GM12892 (cell line): ENCODE data around the gene TICRR.

Source experiments
- POLR2A ChIP-seq: IDR thresholded peaks from 2 replicates; pipeline ENCODE4 v1.6.1; 2011; ENCODE audit warnings: low read depth, low read length, control low read depth
- POLR2AphosphoS5 ChIP-seq: IDR thresholded peaks from 2 replicates; pipeline ENCODE4 v1.6.1; 2011; ENCODE audit warnings: low read depth, low read length, control low read depth
- TAF1 ChIP-seq: IDR thresholded peaks from 2 replicates; pipeline ENCODE4 v1.6.1; 2011; ENCODE audit warnings: low read depth, mild to moderate bottlenecking, control low read depth, low read length, borderline replicate concordance

DNA sequence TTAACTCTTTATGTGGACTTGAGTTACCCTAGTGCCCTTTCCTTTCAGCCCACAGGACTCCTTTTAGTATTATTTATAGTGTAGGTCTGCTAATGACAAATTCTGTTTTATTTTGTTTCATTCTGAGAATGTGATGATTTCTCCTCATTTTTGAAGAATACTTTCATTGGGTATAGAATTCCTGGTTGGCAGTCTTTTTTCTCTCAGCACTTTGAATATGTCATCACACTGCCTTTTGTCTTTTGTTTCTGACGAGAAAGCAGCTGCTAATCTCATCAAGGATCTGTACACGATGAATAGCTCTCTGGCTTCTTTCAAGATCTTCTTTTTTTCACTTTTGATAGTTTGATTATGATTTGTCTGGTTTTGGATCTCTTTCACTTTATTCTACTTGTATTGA is 37.8 kb downstream of the TICRR start:
- TF ChIP-seq POLR2A (no peak), TAF1 (no peak), POLR2AphosphoS5 (no peak)
